Measurements from ENCODE around the gene APOL2. TPM values are rescaled to one million over a fixed set of nuclear protein-coding genes. Genes with fewer than 3 reads are reported as not detected.
A peak's percentile ranks its signal among the peaks of the same experiment; 100 is the strongest.

APOL2 gene
- total RNA-seq, 1 experiment from 2014 or later = 10.0 TPM

DNA sequence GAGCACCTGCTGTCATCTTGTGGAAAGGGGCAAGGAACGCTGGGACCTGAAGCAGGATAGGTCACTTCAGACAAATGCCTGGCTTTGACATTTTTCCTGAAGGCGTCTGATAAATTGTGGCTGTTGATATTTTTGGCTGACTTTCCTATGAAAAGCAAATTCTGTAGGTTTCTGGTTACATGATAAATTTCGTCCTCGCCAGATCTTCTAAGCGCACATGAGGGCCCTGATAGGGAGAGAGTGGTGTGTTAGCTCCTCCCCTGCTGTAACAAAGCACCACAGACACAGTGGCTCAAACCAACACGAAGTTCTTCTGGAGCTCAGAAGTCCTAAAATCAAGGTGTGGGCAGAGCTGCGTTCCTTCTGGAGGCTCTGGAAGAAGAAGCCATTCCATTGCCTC, 57.3 kb downstream of the APOL2 start:
- Histone ChIP-seq H3K36me3 (ENCODE audit: control insufficient read depth, insufficient read depth, low read length) (no peaks in the 10 kb centered on the region), H3K9me3 (no peaks in the 10 kb centered on the region), H3K4me1 (no peaks in the 10 kb centered on the region), H3K4me3 (ENCODE audit: low read depth, low read length) (no peak overlapping the region), H3K27me3 (replicated peaks; ENCODE audit: control insufficient read depth, insufficient read depth, low read length) (no peaks in the 10 kb centered on the region)
- Mint-ChIP-seq H3K27me3 (ENCODE audit: insufficient read depth, unreplicated experiment) (no peaks in the 10 kb centered on the region), H3K4me1 (ENCODE audit: low read depth, unreplicated experiment) (no peaks in the 10 kb centered on the region), H3K36me3 (ENCODE audit: insufficient read depth, unreplicated experiment) (no peaks in the 10 kb centered on the region), H3K9me3 (ENCODE audit: unreplicated experiment) (no peaks in the 10 kb centered on the region), H3K27ac (ENCODE audit: unreplicated experiment) (no peak overlapping the region), H3K4me3 (ENCODE audit: unreplicated experiment) (no peak overlapping the region)
- TF ChIP-seq, protein P1, sequence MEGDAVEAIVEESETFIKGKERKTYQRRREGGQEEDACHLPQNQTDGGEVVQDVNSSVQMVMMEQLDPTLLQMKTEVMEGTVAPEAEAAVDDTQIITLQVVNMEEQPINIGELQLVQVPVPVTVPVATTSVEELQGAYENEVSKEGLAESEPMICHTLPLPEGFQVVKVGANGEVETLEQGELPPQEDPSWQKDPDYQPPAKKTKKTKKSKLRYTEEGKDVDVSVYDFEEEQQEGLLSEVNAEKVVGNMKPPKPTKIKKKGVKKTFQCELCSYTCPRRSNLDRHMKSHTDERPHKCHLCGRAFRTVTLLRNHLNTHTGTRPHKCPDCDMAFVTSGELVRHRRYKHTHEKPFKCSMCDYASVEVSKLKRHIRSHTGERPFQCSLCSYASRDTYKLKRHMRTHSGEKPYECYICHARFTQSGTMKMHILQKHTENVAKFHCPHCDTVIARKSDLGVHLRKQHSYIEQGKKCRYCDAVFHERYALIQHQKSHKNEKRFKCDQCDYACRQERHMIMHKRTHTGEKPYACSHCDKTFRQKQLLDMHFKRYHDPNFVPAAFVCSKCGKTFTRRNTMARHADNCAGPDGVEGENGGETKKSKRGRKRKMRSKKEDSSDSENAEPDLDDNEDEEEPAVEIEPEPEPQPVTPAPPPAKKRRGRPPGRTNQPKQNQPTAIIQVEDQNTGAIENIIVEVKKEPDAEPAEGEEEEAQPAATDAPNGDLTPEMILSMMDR (IDR thresholded peaks at IDR 0.05; ENCODE audit: insufficient read depth in 1 of 2, low read depth in 1 of 2, low read length in 1 of 2, severe bottlenecking in 1 of 2, unreplicated experiment in 1 of 2) = no peak
- no peak for DNase-seq
- CTCF ChIA-PET = interaction anchor here (0.6 to 2.4 kb wide), 3 partner anchors 11 to 43 kb away, joined by 3 to 8 read pairs (median 4); no protein-coding TSS in a partner anchor
- BruUV-seq (replicated peaks) = no TSS peak
- POLR2A ChIA-PET = no interaction called here
- intact Hi-C loops (cut with micrococcal nuclease; ENCODE audit: unreplicated experiment) = loop anchor here (5.0 kb wide), 1 partner anchor 40 kb away; no protein-coding TSS in a partner anchor

GRCh38 chr22:36180928-36181327, 58.4 kb downstream of the APOL2 start:
- Mint-ChIP-seq H3K27ac (ENCODE audit: unreplicated experiment) (no peak overlapping the region), H3K36me3 (ENCODE audit: insufficient read depth, unreplicated experiment) (no peaks in the 10 kb centered on the region), H3K9me3 (ENCODE audit: unreplicated experiment) (no peaks in the 10 kb centered on the region), H3K4me3 (ENCODE audit: unreplicated experiment) (no peak overlapping the region), H3K27me3 (ENCODE audit: insufficient read depth, unreplicated experiment) (no peaks in the 10 kb centered on the region), H3K4me1 (ENCODE audit: low read depth, unreplicated experiment) (no peaks in the 10 kb centered on the region)
- Histone ChIP-seq H3K27me3 (replicated peaks; ENCODE audit: control insufficient read depth, insufficient read depth, low read length) (no peaks in the 10 kb centered on the region), H3K36me3 (ENCODE audit: control insufficient read depth, insufficient read depth, low read length) (no peaks in the 10 kb centered on the region), H3K9me3 (no peaks in the 10 kb centered on the region), H3K4me1 (no peaks in the 10 kb centered on the region), H3K4me3 (ENCODE audit: low read depth, low read length) (no peak overlapping the region)
- DNase-seq = no peak
- TF ChIP-seq, protein P1 (IDR thresholded peaks at IDR 0.05; ENCODE audit: insufficient read depth in 1 of 2, low read depth in 1 of 2, low read length in 1 of 2, severe bottlenecking in 1 of 2, unreplicated experiment in 1 of 2) = no peak
- intact Hi-C loops (cut with micrococcal nuclease; ENCODE audit: unreplicated experiment) = loop anchor here (1.0 to 5.0 kb wide), 2 partner anchors 36 to 41 kb away; no protein-coding TSS in a partner anchor
- CTCF ChIA-PET = interaction anchor here (0.6 to 2.4 kb wide), 4 partner anchors 33 to 378 kb away, joined by 3 to 8 read pairs (median 3); partner anchors contain the start of gene APOL2
- no TSS peak for BruUV-seq (replicated peaks)
- POLR2A ChIA-PET = no interaction called here

DNA sequence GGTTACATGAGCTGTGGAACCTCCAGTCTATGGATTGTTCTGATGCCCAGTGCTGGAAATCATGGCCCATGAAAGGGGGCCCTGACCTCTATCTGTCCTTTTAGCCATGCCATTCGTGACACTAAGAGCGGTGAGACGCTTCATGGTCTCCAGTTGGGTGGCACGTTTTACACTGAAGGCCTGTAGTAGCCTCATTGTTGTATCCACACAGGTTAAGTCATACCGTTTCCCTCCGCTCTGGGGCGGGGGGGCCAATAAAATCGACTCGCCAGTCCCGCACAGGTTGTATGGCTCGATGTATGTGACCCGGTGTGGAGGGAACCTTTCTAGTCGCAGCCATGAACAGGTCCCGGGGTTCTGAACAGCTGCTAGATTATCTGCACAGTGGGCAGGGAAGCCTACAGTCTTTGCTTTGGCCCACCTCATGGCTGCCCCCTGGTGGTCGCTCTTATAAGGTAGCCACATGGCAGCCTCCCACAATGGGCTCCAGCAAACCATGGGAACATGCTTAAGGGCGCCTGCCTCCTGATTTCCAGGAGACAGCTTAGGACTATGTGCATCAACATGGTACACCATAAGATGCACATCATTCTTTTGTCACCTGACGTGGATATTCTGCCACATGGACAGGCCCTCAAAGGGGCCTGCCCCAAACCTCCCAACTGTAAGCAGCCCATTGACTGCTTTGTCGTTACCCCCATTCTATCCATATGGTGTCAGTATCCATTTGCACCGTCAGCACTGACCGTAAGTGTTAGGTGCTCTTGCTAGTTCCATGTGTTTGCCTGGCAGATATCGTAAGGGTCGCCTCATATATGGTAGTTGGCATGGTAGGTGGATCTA, 59.1 kb downstream of the APOL2 start:
- TF ChIP-seq, protein P1 (IDR thresholded peaks at IDR 0.05; ENCODE audit: insufficient read depth in 1 of 2, low read depth in 1 of 2, low read length in 1 of 2, severe bottlenecking in 1 of 2, unreplicated experiment in 1 of 2) = peak; percentile 75 to 77
- DNase-seq = peak; percentile 68 to 82
- intact Hi-C loops (cut with micrococcal nuclease; ENCODE audit: unreplicated experiment) = loop anchor here (1.0 to 5.0 kb wide), 2 partner anchors 35 to 42 kb away; no protein-coding TSS in a partner anchor
- Mint-ChIP-seq H3K27ac (ENCODE audit: unreplicated experiment) (no peak overlapping the region), H3K27me3 (ENCODE audit: insufficient read depth, unreplicated experiment) (no peaks in the 10 kb centered on the region), H3K36me3 (ENCODE audit: insufficient read depth, unreplicated experiment) (no peaks in the 10 kb centered on the region), H3K4me3 (ENCODE audit: unreplicated experiment) (no peak overlapping the region), H3K4me1 (ENCODE audit: low read depth, unreplicated experiment) (no peaks in the 10 kb centered on the region), H3K9me3 (ENCODE audit: unreplicated experiment) (no peaks in the 10 kb centered on the region)
- CTCF ChIA-PET = interaction anchor here (0.5 to 1.4 kb wide), 6 partner anchors 22 to 321 kb away, joined by 3 to 14 read pairs (median 5); partner anchors contain the start of gene APOL2
- H3K4me1 ChIP-seq = no peaks in the 10 kb centered on the region
- H3K36me3 ChIP-seq (ENCODE audit: control insufficient read depth, insufficient read depth, low read length) = no peaks in the 10 kb centered on the region
- POLR2A ChIA-PET = no interaction called here
- H3K27me3 ChIP-seq (replicated peaks; ENCODE audit: control insufficient read depth, insufficient read depth, low read length) = no peaks in the 10 kb centered on the region
- no TSS peak for BruUV-seq (replicated peaks)
- no peak overlapping the region for H3K4me3 ChIP-seq (ENCODE audit: low read depth, low read length)
- H3K9me3 ChIP-seq = no peaks in the 10 kb centered on the region
